ENCODE data around the gene NKD1.

NKD1 gene

GRCh38 chr16:50583211-50583610, 35.0 kb downstream of the NKD1 start:
- no peak for DNase-seq

GRCh38 chr16:50584033-50584722, 36.0 kb downstream of the NKD1 start:
- DNase-seq, result no peak

GRCh38 chr16:50585331-50585776, 37.2 kb downstream of the NKD1 start:
- no peak for DNase-seq

- no peak for DNase-seq
Observed at GRCh38 chr16:50587543-50587942, 39.3 kb downstream of the NKD1 start.

GRCh38 chr16:50588276-50588675, 40.1 kb downstream of the NKD1 start:
- DNase-seq, result no peak

GRCh38 chr16:50591209-50591608, 43.0 kb downstream of the NKD1 start:
- no peak for DNase-seq

GRCh38 chr16:50591800-50592771, 43.9 kb downstream of the NKD1 start:
- DNase-seq, result no peak

GRCh38 chr16:50592996-50593395, 44.8 kb downstream of the NKD1 start:
- DNase-seq, result no peak

GRCh38 chr16:50593410-50594150, 45.4 kb downstream of the NKD1 start:
- no peak for DNase-seq

GRCh38 chr16:50594308-50595260, 46.4 kb downstream of the NKD1 start:
- no peak for DNase-seq

GRCh38 chr16:50595859-50596258, 47.7 kb downstream of the NKD1 start:
- DNase-seq, result no peak

GRCh38 chr16:50596762-50597450, 48.7 kb downstream of the NKD1 start:
- DNase-seq, result no peak

- DNase-seq, result no peak
Observed at GRCh38 chr16:50597563-50598255, 49.5 kb downstream of the NKD1 start.

- no peak for DNase-seq
Observed at GRCh38 chr16:50598256-50598894, 50.2 kb downstream of the NKD1 start.

GRCh38 chr16:50598936-50599361, 50.8 kb downstream of the NKD1 start:
- DNase-seq, result no peak

GRCh38 chr16:50599494-50599893, 51.3 kb downstream of the NKD1 start:
- DNase-seq, result no peak

GRCh38 chr16:50600582-50601283, 52.5 kb downstream of the NKD1 start:
- no peak for DNase-seq

- no peak for DNase-seq
Observed at GRCh38 chr16:50601341-50601740, 53.1 kb downstream of the NKD1 start.

- no peak for DNase-seq
Observed at GRCh38 chr16:50602126-50602525, 53.9 kb downstream of the NKD1 start.
